GM20431 (cell line): ENCODE data around the gene QRFP.

Source experiments
- in situ Hi-C: fragments of 300-500 bp; cut with MseI, MboI; formaldehyde crosslinking; loops from one replicate; pipeline ENCODE4 v1.15.0; 2020; ENCODE audit warnings: low sequenced_read_pairs; ENCODE audit not compliant: unreplicated experiment

Gene QRFP

DNA sequence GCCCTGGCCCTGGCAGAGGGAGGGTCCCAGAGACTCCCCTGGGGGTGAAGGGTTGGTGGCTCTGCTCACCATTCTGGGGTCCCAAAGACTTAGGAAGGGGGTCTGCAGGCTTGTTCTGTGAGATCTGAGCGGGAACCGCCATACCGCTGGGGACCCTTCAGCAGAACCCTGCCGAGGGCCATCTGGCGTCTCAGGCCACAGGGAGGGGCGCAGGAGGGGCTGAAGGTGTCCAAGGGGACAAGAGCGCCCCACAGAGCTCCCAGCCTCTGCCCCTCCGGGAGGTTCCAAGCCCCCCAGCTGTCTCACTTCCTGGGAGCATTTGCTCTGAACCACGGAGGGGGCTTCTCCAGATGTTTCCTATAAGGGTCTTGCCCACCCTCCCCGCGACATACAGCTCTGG lies 37.6 kb upstream of the QRFP start:
- in situ Hi-C loops, result no loop called here

DNA sequence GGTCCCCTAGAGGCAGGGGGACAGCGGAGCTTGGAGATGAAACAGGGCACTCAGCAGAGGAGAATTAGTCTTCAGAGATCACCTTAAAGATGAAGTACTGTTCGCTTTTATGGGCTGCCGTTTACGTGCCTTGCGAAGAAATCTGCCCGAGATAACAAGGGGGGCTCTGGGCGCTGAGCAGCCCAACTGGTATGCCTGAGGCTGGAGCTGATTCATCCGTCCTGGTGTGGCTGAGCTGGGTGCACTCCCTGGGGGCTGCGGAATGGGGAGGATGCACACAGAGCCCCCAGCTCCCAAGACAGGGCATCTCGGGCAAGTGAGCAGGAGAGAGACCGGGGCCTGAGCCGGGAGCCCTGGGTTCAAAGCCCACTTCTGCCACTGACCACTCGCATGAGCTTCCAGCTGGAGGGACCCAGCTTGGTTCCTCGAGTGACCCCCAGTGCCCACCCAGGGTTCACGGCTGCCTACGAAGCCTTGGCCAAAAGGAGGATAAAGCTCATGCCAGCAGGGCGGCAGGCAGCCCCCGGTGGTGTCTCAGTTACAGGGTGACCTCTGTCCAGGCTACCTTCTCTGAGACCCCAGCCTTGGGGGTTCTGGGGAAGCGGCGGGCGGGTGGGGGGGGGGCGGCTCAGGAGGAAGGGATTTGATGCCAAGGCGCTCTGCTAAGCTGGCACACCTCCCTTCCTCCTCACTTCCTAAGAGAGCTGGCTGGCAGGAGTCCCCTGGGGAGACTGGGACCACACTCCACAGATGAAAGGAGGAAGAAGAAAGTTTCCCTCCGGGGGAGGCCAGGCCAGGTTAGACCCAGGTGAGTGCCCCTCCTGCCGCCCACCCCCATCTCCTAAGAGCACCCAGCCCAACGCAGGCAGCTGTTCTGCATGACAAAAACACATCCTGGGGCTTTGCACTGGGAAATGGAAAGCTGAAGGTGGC lies 36.8 kb upstream of the QRFP start:
- in situ Hi-C loops, result no loop called here

DNA sequence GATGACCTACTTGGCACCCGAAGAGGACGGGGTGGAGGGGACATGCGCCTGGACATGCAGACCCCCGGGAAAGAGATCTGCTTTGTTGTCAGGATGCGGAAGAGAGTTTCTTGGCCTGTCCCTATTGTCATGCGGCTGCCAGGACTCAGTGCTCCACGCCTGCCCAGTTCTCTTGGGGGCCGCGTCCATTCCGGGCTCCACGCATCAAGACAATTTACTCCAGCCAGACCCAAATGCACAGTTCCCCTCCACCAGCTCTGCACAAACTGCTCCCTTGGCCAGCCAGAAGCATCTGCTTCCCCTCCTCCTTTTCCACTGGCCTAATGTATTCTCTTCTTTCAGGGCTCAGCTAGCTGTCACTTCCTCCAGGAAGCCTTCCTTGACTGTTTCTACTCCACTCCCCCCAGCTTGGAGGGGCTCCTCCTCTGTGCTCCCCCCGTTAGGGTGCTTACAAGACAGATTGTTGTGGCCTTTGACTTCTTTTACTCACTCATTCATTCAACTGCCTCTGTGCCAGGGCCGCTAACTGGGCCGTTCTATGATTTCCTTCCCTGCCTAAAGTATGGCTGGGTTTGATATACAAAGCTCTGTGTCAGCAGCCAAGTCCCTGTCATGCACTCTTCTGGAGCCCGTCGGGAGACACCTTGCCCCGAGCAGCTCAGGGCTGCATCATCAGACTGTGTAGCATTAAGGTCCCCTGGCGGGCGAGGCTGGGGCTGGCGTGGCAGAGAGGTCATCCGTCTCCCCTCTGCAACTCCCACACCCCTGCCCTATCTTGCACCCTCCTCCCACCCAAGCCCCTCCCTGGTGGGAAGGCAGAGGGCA lies 35.9 kb upstream of the QRFP start:
- in situ Hi-C loops, result no loop called here

DNA sequence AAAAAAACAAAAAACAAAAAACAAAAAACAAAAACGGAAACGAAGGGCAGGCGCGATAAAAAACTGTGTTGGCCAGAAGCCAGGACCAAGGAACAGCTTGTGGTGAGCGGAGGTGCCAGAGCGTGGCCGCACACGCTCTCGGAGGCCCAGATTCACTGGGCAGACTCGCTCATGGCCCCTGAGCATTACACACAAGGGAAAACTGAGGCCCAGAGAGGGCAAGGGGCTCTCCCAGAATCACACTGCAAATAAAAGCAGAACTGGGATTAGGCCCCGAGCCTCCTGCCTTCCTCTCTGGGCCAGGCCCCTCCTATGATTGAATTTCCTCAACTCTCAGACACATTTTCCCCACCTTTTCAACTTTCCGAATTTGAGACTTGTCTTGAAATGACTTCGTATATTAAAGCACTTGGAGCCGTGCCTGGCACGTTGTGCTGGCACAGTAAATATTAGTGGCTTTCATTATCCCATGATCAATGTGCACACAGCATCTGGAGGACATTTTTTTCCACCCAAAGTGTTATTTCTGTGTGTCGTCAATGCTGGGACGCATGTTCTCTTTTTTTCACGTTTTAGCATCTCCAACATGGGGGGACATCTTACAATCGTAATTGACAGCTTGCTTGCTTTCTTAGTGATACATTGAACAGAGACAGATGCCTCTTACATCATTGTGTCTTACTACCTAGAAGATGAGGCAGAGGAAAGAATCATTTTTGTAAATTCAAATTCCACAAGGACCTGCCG lies 35.1 kb upstream of the QRFP start:
- in situ Hi-C loops, result no loop called here

DNA sequence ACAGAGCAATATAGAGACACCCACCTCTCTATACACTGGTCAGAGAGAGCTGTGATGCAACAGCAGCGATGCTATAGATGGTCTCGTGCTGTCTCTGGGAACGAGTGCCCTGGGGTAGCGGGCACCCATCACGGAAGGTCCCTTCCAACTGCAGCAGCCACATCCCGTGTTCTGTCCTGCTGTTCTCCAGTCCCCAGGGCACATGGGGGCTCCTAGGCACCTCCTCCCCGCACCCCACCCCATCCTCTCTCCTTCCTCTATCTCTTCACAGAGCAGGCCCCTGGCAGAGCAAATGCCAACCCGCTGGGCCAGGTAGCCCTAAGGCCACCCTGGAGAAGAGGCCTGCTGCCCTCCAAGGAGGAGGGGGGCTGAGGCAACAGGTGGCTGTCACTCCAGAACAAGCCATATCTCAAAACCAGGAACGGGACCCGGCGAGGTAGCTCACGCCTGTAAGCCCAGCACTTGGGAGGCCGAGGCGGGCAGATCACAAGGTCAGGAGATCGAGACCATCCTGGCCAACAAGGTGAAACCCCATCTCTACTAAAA lies 34.3 kb upstream of the QRFP start:
- in situ Hi-C loops, result no loop called here

DNA sequence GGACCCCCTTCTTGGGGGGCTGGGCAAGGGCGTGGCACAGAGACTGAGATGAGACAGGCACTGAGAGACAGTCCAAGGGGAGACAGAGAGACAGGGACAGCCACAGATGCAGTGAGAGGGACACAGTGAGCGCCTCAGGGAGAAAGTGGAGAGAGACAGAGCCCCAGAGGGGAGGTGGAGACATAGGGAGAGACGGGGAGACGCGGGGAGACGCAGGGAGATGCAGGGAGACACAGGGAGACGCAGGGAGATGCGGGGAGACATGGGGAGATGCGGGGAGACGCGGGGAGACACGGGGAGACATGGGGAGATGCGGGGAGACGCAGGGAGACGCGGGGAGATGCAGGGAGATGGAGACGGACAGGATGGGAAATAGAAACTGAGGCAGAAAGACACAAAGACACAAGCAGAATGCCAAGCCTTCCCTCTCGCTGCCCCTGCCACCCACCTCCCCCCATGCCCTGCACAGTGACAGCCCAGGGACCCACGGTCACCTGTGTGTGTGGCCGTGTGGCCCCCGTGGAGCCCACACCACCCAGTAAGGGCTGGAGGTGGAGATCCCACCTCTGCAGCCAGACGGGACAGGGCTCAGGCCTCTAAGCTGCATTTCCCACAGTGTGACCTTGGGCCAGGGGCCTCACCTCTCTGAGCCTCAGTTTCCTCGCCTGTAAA lies 33.7 kb upstream of the QRFP start:
- in situ Hi-C loops, result no loop called here

DNA sequence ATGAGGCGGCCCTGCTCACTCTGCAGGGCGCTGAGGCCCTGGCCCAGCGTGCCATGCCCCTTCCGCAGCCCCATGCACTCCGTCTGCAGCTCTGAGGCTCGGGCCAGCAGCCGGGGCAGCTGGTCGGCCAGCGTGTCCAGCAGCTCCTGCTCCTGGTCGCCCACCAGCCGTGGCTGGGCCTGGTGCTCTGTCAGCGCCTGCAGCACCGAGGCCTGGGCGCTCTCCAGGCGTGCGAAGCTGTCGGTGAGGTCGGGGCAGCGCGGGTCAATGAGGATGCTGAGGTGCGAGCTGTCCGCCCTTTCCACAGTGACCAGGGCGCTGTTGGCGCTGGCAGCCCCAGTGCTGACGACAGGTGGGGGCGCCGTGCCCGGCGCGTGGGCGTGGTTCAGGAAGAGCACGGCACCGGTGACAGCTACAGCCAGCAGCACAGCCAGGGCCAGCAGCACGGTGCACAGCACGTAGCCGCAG lies 33.0 kb upstream of the QRFP start:
- in situ Hi-C loops, result no loop called here

DNA sequence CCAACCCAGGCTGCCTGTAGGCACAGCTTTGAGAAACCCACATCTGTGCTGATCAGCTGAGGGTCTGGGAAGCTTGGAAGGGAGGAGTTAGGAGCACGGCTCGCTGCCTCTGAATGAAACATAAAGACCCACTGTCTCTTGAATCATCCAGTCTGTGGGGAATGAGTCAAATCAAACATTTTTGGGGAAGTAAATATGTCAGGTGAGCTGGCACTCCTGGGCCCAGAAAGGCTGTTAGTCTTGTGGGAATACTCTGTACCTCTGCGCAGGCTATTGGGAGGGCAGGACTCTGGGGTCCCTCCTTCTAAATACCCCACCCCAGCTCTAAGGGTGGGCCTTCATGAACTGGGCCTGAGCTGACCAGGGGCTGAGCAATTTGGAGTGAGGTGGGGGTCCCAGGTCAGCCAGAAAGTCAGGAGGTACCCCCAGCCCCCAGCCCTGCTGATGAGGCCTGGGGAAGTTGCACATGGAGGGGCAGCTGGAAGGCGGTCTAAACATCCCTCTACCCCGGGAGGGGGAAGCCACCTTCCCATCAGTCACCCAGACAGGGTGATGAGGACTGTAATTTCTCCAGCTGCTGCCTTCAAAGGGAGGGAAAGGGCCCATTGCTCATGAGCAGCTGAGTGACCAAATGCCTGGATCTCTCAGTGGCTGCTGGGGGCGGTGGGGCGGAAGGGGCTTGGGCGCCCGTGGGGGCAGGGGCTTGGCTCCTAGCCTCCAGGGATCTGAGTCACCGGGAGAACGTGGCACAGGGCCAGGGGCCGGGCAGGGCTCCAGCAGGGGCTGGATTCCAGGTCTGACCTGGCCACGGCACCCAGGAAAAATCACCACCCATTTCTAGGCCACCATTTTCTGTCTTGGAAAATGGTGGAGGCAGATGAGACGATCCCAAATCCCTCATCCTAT lies 31.6 kb upstream of the QRFP start:
- in situ Hi-C loops, result no loop called here

DNA sequence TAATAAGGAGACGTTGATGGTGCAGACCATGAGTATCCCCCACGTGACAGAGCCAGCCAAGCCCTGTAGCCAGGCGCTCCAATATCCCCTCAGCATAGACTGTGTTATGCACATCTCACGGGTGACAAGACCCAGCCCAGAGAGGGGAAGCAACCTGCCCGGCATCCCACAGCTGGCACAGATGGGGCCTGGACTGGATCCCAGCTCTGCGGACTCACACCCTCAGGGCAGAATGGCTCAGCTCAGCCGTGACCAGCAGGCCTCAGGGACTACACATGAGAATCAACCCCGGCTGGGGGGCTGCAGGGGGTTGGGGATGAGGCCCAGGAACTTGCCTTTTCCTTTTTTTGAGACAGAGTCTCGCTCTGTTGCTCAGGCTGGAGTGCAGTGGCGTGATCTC lies 30.7 kb upstream of the QRFP start:
- in situ Hi-C loops, result no loop called here

DNA sequence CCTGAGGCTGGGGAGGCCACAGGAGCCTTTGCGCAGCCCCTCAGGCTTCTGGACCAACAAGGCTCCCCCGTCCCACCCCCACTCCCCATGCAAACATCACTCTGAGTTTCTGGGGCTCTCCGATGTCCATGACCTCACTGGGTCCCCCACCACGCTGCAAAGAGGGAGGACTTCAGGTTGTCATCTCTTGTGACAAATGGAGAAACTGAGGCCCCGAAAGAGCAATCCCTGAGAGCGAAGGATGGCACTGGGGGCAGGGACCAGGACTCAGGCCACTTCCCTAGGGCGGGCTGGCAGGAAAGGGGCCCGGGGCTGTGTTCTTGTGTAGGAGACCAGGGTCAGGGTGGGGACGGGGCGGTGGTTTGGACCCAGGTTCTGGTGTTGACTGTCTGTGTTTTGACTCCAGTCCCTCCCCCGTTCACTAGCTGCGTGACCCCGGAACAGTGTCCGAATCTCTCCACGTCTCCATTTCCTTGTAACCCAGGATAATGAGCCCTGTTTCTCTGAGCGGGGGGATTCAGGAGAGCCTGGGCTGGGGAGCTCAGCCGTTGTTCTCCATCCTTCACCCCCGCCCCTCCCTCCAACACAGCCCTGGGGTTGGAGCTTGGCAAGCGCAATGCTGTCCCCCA lies 28.6 kb upstream of the QRFP start:
- in situ Hi-C loops, result no loop called here

DNA sequence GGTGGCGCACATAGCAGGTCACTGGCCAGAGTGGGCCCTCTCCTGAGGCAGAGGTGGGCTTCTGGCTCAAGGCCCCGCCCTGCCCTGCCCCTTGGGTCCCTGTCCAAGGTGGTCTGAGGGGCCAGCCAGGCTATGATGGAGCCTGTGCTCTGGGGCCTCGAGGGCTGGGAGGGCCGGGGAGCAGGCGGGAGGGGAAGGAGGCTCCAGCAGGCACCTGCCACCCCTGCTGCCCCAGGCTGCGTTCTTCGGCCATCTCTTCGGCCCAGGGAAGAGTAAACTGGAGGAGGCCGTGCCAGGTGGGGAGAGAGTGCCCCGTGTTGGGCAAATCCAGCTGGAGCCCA lies 27.8 kb upstream of the QRFP start:
- in situ Hi-C loops, result no loop called here

DNA sequence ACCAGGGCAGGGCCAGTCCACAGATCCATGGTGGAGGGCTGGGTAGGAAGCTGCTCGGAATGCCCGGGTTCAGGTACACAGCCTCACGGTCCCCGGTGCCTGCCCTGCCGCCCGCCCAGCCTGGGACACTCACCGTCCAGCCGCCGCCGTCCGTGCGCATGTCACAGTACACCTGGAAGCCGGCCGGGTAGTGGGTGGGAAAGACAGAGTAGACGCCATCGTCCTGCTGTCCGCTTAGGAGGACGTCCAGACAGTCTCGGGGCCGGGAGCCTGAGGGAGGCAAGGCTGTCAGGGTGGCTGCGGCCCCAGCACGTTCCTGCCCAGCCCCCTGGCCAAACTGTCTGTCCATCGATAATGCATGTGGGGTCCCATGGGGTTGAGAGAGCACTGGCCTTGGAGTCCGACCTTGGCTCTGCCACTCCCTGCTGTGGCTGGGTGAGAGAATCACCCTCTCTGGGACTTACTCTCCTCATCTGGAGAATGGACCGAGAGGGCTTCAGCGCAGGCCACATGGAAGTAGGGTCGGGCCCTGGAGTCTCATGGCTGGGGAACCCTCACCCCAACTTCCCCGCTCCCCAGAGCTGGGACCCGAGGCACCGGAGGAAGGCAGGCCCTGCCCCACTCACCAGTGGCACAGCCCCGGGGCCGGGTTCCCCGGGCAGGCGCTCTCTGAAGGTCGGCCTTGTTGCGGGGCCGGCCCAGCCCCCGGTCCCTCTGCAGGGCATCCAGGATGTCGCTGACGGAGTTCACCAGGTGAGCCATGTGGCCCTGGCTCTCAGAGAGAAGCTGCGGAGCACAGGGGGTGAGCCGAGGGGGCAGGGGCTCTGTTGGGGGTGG lies 27.2 kb upstream of the QRFP start:
- in situ Hi-C loops, result no loop called here

DNA sequence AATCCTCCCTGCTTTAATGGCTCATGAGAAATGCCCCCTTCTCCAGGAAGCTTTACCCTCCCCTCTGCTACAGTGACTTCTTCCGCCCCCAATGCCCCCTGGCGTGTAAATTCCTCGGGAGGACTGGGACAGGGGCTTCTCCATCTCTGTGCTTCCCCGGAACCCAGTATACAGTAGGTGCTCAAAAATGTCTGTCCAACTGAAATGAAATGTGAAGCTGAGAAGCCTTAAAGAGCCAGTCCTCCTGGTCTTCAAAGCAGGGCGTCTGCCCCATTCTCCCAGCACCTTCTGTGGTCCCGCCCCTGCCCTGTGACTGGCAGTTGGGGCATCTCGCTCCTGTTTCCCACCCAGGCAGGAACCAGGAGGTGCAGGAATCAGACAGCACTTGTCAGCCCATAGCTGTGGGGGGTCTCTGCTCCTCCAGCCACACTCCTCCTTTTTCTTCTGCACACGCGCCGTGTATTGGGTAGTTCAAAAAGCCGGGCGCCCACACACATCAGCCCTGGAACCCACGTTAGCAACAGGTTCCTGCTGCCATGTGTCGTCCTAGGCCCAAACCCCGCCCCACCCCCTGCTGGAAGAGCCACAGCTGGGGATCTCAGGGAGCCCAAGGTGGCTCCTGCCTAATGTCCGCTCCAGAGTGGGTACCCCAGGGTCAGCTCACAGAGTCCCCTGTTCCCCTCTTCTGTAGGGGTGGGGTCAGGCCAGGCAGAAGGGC lies 26.4 kb upstream of the QRFP start:
- in situ Hi-C loops, result no loop called here

DNA sequence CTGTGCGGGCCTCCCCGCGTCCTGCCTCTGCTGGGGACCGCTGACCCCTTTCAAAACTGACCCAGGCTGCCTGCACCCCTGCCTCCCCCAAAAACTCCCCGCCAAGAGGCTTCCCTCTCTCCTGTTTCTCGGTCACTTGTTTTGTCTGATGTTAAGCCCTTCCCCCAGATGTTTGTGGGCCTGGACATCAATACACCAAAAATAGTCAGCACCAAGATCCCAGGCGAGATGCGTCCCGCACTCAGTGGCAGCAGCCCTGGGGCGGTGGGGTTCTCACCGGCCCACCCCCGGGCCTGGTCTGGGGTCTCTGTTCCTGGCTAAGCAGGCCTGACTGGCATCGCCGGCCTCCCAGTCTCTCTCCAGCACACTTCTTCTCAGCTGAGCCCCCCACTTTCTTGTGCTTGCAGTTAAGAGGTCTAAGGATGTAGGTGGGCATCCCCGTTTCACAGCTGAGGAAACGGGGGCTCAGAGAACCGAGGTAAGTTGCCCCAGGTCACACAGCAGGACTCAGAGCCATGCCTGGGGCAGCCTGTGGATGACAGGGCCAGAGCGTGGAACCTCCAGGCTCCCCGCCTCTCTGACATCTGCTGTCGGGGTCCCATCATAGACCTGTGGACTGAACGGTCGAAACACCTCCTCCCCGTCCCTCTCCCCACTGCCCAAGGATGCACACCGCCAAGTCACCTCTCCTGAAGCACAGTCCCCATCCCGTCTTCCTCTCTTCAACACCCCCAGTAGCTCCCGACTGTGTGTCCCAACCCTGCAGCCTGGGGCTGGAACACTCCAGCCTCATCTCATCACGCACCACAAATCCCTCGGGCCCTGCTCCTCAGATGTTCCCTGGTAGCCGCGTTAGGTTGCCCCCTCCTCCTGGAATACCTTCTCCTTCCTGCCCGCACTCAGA lies 25.6 kb upstream of the QRFP start:
- in situ Hi-C loops, result no loop called here

DNA sequence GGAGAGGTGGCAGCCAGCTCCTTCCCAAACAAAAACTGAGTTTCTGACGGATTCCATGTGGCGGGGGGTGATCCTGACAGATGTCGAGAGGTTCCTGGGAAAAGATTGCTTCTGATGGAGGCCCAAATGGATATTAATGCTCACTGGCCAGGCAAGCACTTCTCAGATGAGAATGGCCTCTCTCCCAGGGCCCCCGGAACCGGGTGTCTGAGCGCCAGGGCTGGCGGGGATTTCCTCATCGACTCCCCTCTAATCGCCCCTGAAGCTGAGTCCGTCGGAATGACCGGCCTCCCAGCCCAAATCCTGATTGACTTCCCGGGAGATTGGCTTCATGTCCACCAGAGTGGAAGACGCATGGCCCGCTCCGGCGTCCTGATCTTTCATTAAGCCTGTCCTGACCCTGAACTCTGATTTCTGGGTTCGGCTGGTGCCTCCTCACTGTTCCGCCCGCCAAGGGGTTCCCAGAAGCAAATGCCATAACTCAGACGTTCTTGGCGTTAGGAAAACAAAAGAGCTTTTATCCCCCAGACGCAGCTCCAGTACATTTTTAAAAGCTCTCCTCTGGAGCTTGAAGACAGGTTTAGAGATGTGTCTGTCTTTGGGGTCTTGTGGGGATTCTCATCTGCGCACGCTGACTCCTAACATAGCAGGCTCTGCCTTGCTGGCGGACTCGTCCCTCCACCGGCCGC lies 24.8 kb upstream of the QRFP start:
- in situ Hi-C loops, result no loop called here
